Measurements from ENCODE around the gene COL23A1.

- TF ChIP-seq JUND (IDR thresholded peaks at IDR 0.05; ENCODE audit: low read length) (no peak), RXRA (IDR thresholded peaks at IDR 0.05; ENCODE audit: insufficient read depth, low read depth, low read length) (no peak), CTCF (IDR thresholded peaks at IDR 0.05; ENCODE audit: control extremely low read depth in 1 of 3, insufficient read depth in 1 of 3, low read depth in 1 of 3, low read length in 3 of 3) (no peak), EP300 (IDR thresholded peaks at IDR 0.05; ENCODE audit: borderline replicate concordance in 1 of 2, low read depth in 2 of 2, low read length in 2 of 2) (no peak), POLR2A (IDR thresholded peaks at IDR 0.05; ENCODE audit: control extremely low read depth in 1 of 2, low read depth in 2 of 2, low read length in 2 of 2) (no peak), GTF2F1 (IDR thresholded peaks at IDR 0.05; ENCODE audit: borderline replicate concordance, low read depth, low read length) (no peak), CHD2 (IDR thresholded peaks at IDR 0.05; ENCODE audit: low read length) (no peak), SRF (IDR thresholded peaks at IDR 0.05; ENCODE audit: low read depth, low read length) (no peak), SIN3A (conservative IDR thresholded peaks at IDR 0.05 in 1 of 2, IDR thresholded peaks at IDR 0.05 in 1 of 2; ENCODE audit: low read depth in 1 of 2, low read length in 2 of 2) (no peak), EGR1 (IDR thresholded peaks at IDR 0.05; ENCODE audit: borderline replicate concordance, low read depth, low read length) (no peak), NRF1 (IDR thresholded peaks at IDR 0.05; ENCODE audit: low read depth, low read length) (no peak), MAFK (IDR thresholded peaks at IDR 0.05; ENCODE audit: low read depth, low read length) (no peak)
These were observed 354.6 kb downstream of the COL23A1 start for GRCh38 chr5:178235588-178235974.

All from H1 (cell line).